Measurements from ENCODE around the gene NOP9.

- TF ChIP-seq CTCF (IDR thresholded peaks at IDR 0.05): no peak
- no peak for TF ChIP-seq ZFX (IDR thresholded peaks at IDR 0.05; ENCODE audit: borderline replicate concordance)
Measured at GRCh38 chr14:24334431-24335291, 35.0 kb downstream of the NOP9 start, which contains the start of gene ADCY4.

Measured in 22Rv1 (cell line).